ENCODE measurements around the gene CDHR2.

CDHR2 gene

DNA sequence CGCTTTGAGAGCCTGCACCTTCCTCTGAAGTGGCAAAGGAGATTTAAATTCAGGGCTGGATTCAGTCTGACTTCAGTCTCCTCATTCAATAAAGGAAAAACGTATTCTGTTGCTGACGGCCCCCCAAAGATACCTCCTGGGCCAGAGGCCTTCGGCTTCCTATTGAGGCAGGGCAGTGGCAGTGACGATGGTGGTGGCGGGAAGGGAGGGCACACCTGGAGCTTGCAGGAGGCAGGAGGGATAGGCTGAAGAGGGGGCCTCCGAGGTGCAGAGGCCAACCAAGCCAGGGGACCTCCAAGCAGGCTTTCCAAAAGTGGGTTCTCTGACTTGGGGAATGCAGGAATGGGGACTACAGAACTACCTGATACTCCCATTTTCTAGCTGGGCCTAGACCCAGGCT is 27.9 kb upstream of the CDHR2 start:
- Histone ChIP-seq H3K4me2 (ENCODE audit: low read length) (no peak overlapping the region), H4K8ac (ENCODE audit: low read depth, low read length) (no peak overlapping the region), H2BK120ac (ENCODE audit: low read depth, low read length) (no peak overlapping the region), H3K23ac (ENCODE audit: low read length) (no peak overlapping the region), H3K56ac (ENCODE audit: low read length) (no peak overlapping the region), H3K9ac (ENCODE audit: low read length) (no peak overlapping the region), H2BK15ac (replicated peaks; ENCODE audit: low read depth) (no peak overlapping the region), H3K4me1 (ENCODE audit: control insufficient read depth, low read depth, low read length) (no peaks in the 10 kb centered on the region), H3K18ac (ENCODE audit: low read length) (no peak overlapping the region), H3K4ac (ENCODE audit: low read depth, low read length) (no peak overlapping the region), H2AK5ac (ENCODE audit: low read length) (no peak overlapping the region), H3K79me1 (ENCODE audit: low read length) (no peaks in the 10 kb centered on the region), H2BK5ac (ENCODE audit: low read length) (no peak overlapping the region), H3K79me2 (ENCODE audit: control insufficient read depth, insufficient read depth, low read length) (no peaks in the 10 kb centered on the region), H3K4me3 (ENCODE audit: low read length) (no peak overlapping the region), H3K36me3 (ENCODE audit: control insufficient read depth, insufficient read depth, low read length) (no peaks in the 10 kb centered on the region), H3K27ac (ENCODE audit: low read depth, low read length) (no peak overlapping the region), H4K5ac (ENCODE audit: low read length) (no peak overlapping the region), H3K27me3 (ENCODE audit: insufficient read depth, low read length, poor library complexity) (no peaks in the 10 kb centered on the region)
- no CpG with 5 or more reads among the region's 7 CpGs for WGBS (ENCODE audit: extremely low coverage, insufficient coverage, low lambda C conversion rate)
- no peak for DNase-seq

DNA sequence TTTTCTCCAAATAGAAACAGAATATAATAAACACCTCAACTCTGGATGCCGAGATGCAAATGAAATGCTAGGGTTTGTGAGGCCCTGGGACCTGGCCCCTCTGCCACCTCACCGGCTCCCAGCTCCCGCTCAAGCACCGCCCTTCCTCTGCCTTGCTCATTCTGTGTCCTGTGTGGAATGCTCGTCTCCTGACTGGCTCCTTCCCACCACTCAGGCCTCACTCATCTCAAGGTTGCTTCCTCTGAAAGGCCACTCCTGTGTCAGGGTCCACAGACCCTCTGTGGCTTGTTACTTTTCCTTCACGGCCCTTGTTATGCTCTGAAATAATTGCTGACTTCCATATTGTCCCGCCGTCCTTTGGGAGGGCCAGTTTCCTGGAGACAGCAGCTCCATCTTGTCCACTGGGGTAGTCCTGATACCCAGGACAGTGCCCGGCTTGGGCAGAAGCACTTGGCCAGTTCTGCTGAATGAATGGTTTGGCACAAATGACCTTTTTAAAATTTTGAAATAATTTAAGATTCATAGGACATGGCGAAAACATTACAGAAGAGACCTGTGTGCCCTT is 27.4 kb upstream of the CDHR2 start:
- H3K23ac ChIP-seq (ENCODE audit: low read length), result no peak overlapping the region
- no peak overlapping the region for H2BK5ac ChIP-seq (ENCODE audit: low read length)
- no peak overlapping the region for H2BK15ac ChIP-seq (replicated peaks; ENCODE audit: low read depth)
- no peak overlapping the region for H3K4me3 ChIP-seq (ENCODE audit: low read length)
- H4K8ac ChIP-seq (ENCODE audit: low read depth, low read length), result no peak overlapping the region
- no peak overlapping the region for H2AK5ac ChIP-seq (ENCODE audit: low read length)
- H3K4ac ChIP-seq (ENCODE audit: low read depth, low read length), result no peak overlapping the region
- no peak overlapping the region for H3K27ac ChIP-seq (ENCODE audit: low read depth, low read length)
- H4K5ac ChIP-seq (ENCODE audit: low read length), result no peak overlapping the region
- H3K36me3 ChIP-seq (ENCODE audit: control insufficient read depth, insufficient read depth, low read length), result no peaks in the 10 kb centered on the region
- no peak overlapping the region for H3K9ac ChIP-seq (ENCODE audit: low read length)
- no peak overlapping the region for H3K56ac ChIP-seq (ENCODE audit: low read length)
- H3K18ac ChIP-seq (ENCODE audit: low read length), result no peak overlapping the region
- H3K4me1 ChIP-seq (ENCODE audit: control insufficient read depth, low read depth, low read length), result no peaks in the 10 kb centered on the region
- no peak overlapping the region for H2BK120ac ChIP-seq (ENCODE audit: low read depth, low read length)
- H3K79me2 ChIP-seq (ENCODE audit: control insufficient read depth, insufficient read depth, low read length), result no peaks in the 10 kb centered on the region
- H3K79me1 ChIP-seq (ENCODE audit: low read length), result no peaks in the 10 kb centered on the region
- no peak overlapping the region for H3K4me2 ChIP-seq (ENCODE audit: low read length)
- no CpG with 5 or more reads among the region's 10 CpGs for WGBS (ENCODE audit: extremely low coverage, insufficient coverage, low lambda C conversion rate)
- no peaks in the 10 kb centered on the region for H3K27me3 ChIP-seq (ENCODE audit: insufficient read depth, low read length, poor library complexity)
- no peak for DNase-seq

- Histone ChIP-seq H3K79me1 (ENCODE audit: low read length) (no peaks in the 10 kb centered on the region), H3K4me3 (ENCODE audit: low read length) (no peak overlapping the region), H3K4me2 (ENCODE audit: low read length) (no peak overlapping the region), H3K18ac (ENCODE audit: low read length) (no peak overlapping the region), H3K4ac (ENCODE audit: low read depth, low read length) (no peak overlapping the region), H3K79me2 (ENCODE audit: control insufficient read depth, insufficient read depth, low read length) (no peaks in the 10 kb centered on the region), H3K4me1 (ENCODE audit: control insufficient read depth, low read depth, low read length) (no peaks in the 10 kb centered on the region), H2BK5ac (ENCODE audit: low read length) (no peak overlapping the region), H2AK5ac (ENCODE audit: low read length) (no peak overlapping the region), H4K8ac (ENCODE audit: low read depth, low read length) (no peak overlapping the region), H3K56ac (ENCODE audit: low read length) (no peak overlapping the region), H3K36me3 (ENCODE audit: control insufficient read depth, insufficient read depth, low read length) (peaks cover 8% of the 10 kb centered on the region), H3K23ac (ENCODE audit: low read length) (no peak overlapping the region), H4K5ac (ENCODE audit: low read length) (no peak overlapping the region), H3K9ac (ENCODE audit: low read length) (no peak overlapping the region), H2BK120ac (ENCODE audit: low read depth, low read length) (no peak overlapping the region), H2BK15ac (replicated peaks; ENCODE audit: low read depth) (no peak overlapping the region), H3K27ac (ENCODE audit: low read depth, low read length) (no peak overlapping the region), H3K27me3 (ENCODE audit: insufficient read depth, low read length, poor library complexity) (no peaks in the 10 kb centered on the region)
- WGBS (ENCODE audit: extremely low coverage, insufficient coverage, low lambda C conversion rate), result no CpG with 5 or more reads among the region's 6 CpGs
- DNase-seq, result no peak
Observed at GRCh38 chr5:176524138-176524537, 25.0 kb upstream of the CDHR2 start.

DNA sequence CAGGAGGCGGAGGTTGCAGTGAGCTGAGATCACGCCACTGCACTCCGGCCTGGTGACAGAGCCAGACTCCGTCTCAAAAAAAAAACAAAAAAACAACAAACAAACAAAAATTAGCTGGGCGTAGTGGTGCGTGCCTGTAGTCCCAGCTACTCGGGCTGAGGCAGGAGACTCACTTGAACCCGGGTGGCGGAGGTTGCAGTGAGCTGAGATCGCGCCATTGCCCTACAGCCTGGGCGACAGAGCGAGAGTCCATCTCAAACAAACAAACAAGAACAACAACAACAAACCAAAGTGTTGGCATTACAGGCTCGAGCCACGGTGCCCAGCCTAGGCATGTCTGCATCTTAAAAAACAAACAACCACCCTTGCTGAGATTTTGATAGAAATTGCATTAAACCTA is 24.2 kb upstream of the CDHR2 start:
- H4K8ac ChIP-seq (ENCODE audit: low read depth, low read length), result no peak overlapping the region
- no peak overlapping the region for H3K18ac ChIP-seq (ENCODE audit: low read length)
- no peak overlapping the region for H2BK5ac ChIP-seq (ENCODE audit: low read length)
- H3K79me1 ChIP-seq (ENCODE audit: low read length), result no peaks in the 10 kb centered on the region
- H3K56ac ChIP-seq (ENCODE audit: low read length), result no peak overlapping the region
- H3K27ac ChIP-seq (ENCODE audit: low read depth, low read length), result no peak overlapping the region
- no peak overlapping the region for H3K9ac ChIP-seq (ENCODE audit: low read length)
- H3K4me3 ChIP-seq (ENCODE audit: low read length), result no peak overlapping the region
- no peak overlapping the region for H2BK15ac ChIP-seq (replicated peaks; ENCODE audit: low read depth)
- no peak overlapping the region for H3K4me2 ChIP-seq (ENCODE audit: low read length)
- no peak overlapping the region for H2BK120ac ChIP-seq (ENCODE audit: low read depth, low read length)
- H3K4me1 ChIP-seq (ENCODE audit: control insufficient read depth, low read depth, low read length), result no peaks in the 10 kb centered on the region
- H2AK5ac ChIP-seq (ENCODE audit: low read length), result no peak overlapping the region
- no peaks in the 10 kb centered on the region for H3K27me3 ChIP-seq (ENCODE audit: insufficient read depth, low read length, poor library complexity)
- H3K36me3 ChIP-seq (ENCODE audit: control insufficient read depth, insufficient read depth, low read length), result peaks cover 13% of the 10 kb centered on the region
- no peak overlapping the region for H3K23ac ChIP-seq (ENCODE audit: low read length)
- no peaks in the 10 kb centered on the region for H3K79me2 ChIP-seq (ENCODE audit: control insufficient read depth, insufficient read depth, low read length)
- no peak for DNase-seq
- H4K5ac ChIP-seq (ENCODE audit: low read length), result no peak overlapping the region
- WGBS (ENCODE audit: extremely low coverage, insufficient coverage, low lambda C conversion rate), result no CpG with 5 or more reads among the region's 15 CpGs
- no peak overlapping the region for H3K4ac ChIP-seq (ENCODE audit: low read depth, low read length)

DNA sequence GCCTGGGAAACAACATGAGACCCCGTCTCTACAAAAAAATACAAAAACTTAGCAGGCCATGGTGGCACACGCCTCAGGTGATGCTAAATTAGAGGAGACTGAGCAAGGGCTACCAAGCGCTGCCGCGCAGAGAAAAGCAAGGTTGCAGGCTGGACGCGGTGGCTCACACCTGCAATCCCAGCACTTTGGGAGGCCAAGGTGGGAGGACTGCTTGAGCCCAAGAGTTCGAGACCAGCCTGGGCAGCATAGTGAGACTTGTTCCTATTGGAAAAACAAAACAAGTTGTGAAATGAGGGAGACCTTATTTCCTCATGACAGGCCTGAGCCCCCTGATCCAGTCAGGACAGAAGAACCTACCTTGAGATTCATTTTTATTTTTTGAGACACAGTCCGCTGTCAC is 23.5 kb upstream of the CDHR2 start:
- no peak for DNase-seq
- H3K27me3 ChIP-seq (ENCODE audit: insufficient read depth, low read length, poor library complexity), result no peaks in the 10 kb centered on the region
- no CpG with 5 or more reads among the region's 9 CpGs for WGBS (ENCODE audit: extremely low coverage, insufficient coverage, low lambda C conversion rate)

GRCh38 chr5:176526462-176526861 is 22.7 kb upstream of the CDHR2 start:
- Histone ChIP-seq H3K79me1 (ENCODE audit: low read length) (peaks cover 5% of the 10 kb centered on the region), H3K4me3 (ENCODE audit: low read length) (no peak overlapping the region), H3K18ac (ENCODE audit: low read length) (no peak overlapping the region), H3K4me2 (ENCODE audit: low read length) (no peak overlapping the region), H2AK5ac (ENCODE audit: low read length) (no peak overlapping the region), H3K9ac (ENCODE audit: low read length) (no peak overlapping the region), H3K4ac (ENCODE audit: low read depth, low read length) (no peak overlapping the region), H2BK120ac (ENCODE audit: low read depth, low read length) (no peak overlapping the region), H3K23ac (ENCODE audit: low read length) (no peak overlapping the region), H3K4me1 (ENCODE audit: control insufficient read depth, low read depth, low read length) (no peaks in the 10 kb centered on the region), H3K79me2 (ENCODE audit: control insufficient read depth, insufficient read depth, low read length) (peaks cover 2% of the 10 kb centered on the region), H3K27me3 (ENCODE audit: insufficient read depth, low read length, poor library complexity) (no peaks in the 10 kb centered on the region), H3K56ac (ENCODE audit: low read length) (no peak overlapping the region), H2BK5ac (ENCODE audit: low read length) (no peak overlapping the region), H3K27ac (ENCODE audit: low read depth, low read length) (no peak overlapping the region), H4K8ac (ENCODE audit: low read depth, low read length) (no peak overlapping the region), H2BK15ac (replicated peaks; ENCODE audit: low read depth) (no peak overlapping the region), H4K5ac (ENCODE audit: low read length) (no peak overlapping the region), H3K36me3 (ENCODE audit: control insufficient read depth, insufficient read depth, low read length) (peaks cover 19% of the 10 kb centered on the region)
- no CpG with 5 or more reads among the region's 9 CpGs for WGBS (ENCODE audit: extremely low coverage, insufficient coverage, low lambda C conversion rate)
- DNase-seq, result no peak

More for the DNA sequence above, 23.5 kb upstream of the CDHR2 start:
- no peak overlapping the region for H4K5ac ChIP-seq (ENCODE audit: low read length)
- no peak overlapping the region for H3K9ac ChIP-seq (ENCODE audit: low read length)
- H3K18ac ChIP-seq (ENCODE audit: low read length), result no peak overlapping the region
- no peak overlapping the region for H2AK5ac ChIP-seq (ENCODE audit: low read length)
- no peak overlapping the region for H3K4me3 ChIP-seq (ENCODE audit: low read length)
- H3K56ac ChIP-seq (ENCODE audit: low read length), result no peak overlapping the region
- no peak overlapping the region for H3K4ac ChIP-seq (ENCODE audit: low read depth, low read length)
- no peak overlapping the region for H2BK15ac ChIP-seq (replicated peaks; ENCODE audit: low read depth)
- no peaks in the 10 kb centered on the region for H3K4me1 ChIP-seq (ENCODE audit: control insufficient read depth, low read depth, low read length)
- H3K79me1 ChIP-seq (ENCODE audit: low read length), result no peaks in the 10 kb centered on the region
- H3K79me2 ChIP-seq (ENCODE audit: control insufficient read depth, insufficient read depth, low read length), result no peaks in the 10 kb centered on the region
- no peak overlapping the region for H3K27ac ChIP-seq (ENCODE audit: low read depth, low read length)
- peaks cover 13% of the 10 kb centered on the region for H3K36me3 ChIP-seq (ENCODE audit: control insufficient read depth, insufficient read depth, low read length)
- no peak overlapping the region for H2BK120ac ChIP-seq (ENCODE audit: low read depth, low read length)
- no peak overlapping the region for H2BK5ac ChIP-seq (ENCODE audit: low read length)
- no peak overlapping the region for H4K8ac ChIP-seq (ENCODE audit: low read depth, low read length)
- H3K23ac ChIP-seq (ENCODE audit: low read length), result no peak overlapping the region
- no peak overlapping the region for H3K4me2 ChIP-seq (ENCODE audit: low read length)

Data from mesendoderm (in vitro differentiated cells).